Hepatic stellate cell (primary cell): ENCODE results near the gene PCOLCE2.

Experiments
- DNase-seq: peaks from one replicate; pipeline ENCODE4 v3.0.0; 2011; ENCODE audit warnings: low spot score

PCOLCE2 gene

DNA sequence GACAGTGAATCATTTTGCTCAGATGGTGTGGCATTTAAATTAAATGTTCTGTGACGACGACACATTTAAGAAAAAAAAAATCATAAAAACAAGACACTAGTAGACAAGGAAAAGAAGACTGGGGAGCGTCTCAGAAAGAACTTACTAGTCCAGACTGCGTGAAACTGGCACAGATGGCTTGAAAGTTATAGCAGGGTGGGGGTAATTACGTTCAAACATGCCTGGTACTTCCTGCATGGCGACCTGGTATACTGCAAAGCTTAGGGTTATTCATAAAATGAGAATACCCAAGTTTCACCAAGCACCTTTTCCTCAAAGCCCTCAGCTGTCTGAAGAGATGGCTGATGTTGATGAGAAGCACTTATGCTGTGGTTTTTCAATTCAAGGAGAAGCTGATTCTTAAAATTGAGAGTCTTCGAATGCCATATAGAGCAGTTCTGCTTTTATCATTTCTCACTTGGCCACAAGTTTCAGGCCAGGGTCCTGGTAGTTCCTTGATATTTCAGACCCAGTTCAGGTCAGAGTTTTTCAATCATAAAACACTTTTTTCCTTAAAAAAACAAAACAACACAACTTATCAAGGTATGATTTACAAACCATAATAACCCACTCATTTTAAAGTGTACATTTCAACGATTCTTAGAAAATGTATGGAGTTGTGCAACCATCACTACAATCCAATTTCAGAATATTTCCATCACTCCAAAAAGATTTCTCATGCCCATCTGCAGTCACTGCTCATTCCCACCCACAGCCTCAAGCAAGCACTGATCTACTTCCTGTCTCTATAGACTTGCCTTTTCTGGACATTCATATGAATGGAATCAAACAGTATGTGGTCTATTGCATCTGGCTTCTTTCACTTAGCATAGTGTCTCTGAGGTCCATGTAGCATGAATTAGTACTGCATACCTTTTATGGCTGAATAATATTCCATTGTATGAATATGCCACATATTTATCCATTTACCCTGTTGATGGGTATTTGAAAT, 24.7 kb downstream of the PCOLCE2 start:
- DNase-seq, result no peak

DNA sequence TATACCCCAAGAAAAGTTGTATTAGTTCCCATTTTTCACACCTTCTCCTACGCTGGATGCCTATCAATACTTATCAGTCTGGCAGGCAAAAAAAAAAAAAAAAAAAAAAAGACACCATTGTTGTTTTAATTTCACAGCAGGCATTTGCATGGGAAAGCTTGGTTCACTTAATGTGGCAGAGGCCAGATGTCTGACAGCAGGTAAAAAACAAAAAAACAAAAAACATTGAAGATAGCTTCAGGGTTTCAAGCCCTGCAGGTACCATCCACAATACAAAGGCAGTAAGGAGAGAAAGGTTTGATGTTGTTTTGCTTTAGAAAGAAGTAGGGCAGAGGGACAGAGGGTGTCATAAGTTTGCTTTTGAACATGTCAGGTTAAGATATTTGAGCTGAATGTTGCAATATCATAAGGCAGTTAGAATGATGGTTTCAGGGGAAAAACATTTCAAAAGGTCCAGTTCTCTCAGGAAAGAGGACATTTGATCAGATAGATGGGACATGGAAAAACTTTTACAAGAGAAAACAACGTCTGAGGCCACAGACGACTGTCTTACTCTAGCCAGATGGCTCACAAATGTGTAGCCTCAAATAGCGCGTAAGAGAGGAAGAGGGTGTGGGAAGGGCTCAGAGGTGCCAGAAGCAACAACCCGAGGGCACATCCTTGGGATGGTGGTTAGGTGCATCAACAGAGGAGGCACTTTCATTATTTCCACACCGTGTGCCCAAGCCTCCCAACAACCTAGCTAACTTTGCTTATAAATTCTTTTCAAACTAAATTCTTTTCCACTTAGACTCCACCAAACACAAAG, 25.7 kb downstream of the PCOLCE2 start:
- no peak for DNase-seq

DNA sequence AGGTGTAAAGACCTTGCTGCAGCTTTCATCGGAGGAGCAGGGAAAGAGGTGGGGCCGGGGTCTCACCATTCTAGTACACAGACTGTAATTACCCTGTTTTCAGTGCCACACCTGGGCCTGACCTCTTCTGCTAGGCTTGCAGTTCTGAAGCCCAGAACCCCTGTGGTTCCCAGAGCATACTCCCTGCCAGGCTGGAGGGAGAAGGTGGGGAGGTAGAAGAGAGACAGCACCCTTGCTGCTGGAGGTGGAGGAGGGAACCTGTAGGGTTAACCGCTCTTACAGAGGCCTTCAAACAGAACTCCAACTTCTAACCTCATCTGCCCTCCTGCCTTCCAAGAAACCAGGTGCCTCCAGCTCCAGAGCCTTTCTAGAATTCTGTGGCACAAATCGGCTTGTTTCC, 27.0 kb downstream of the PCOLCE2 start:
- no peak for DNase-seq

DNA sequence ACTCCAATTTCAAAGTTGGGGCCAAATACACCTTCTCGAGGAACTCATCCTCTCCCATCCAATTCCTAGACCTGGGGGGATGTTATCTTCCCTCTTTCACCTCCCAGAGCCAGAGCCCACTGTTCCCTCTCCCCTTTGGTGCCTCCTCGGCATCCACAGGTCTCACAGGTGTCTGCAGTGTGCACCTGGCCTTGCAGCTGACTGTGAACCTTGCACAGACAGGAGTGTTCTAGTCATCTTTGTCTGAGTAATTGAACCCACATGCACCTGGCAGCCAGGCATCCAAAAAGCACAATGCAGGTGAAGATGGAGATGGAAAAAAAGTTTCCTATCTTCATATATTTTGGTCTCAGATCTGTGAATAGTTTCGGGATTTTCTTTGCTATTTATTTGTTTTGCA, 30.8 kb downstream of the PCOLCE2 start:
- no peak for DNase-seq

DNA sequence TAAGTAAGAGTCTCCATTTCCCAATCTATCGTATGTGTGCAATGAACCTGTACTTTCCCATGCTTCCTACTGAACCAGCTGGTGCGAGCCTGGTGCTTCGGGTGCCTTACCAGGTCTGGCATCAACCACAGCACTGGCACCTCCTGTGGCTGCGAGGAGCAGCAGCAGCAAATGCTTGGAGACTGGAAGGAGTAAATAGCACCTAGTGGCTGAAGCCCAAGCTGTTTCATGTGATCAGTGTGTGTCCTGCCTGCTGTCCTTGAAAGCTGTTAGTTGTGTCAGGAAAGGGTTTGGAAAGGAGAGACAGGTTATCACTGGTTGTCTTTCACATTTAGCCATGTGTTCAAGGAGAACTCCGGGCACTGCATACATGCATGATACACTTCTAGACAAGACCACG, 31.8 kb downstream of the PCOLCE2 start:
- peak; percentile 29 for DNase-seq

DNA sequence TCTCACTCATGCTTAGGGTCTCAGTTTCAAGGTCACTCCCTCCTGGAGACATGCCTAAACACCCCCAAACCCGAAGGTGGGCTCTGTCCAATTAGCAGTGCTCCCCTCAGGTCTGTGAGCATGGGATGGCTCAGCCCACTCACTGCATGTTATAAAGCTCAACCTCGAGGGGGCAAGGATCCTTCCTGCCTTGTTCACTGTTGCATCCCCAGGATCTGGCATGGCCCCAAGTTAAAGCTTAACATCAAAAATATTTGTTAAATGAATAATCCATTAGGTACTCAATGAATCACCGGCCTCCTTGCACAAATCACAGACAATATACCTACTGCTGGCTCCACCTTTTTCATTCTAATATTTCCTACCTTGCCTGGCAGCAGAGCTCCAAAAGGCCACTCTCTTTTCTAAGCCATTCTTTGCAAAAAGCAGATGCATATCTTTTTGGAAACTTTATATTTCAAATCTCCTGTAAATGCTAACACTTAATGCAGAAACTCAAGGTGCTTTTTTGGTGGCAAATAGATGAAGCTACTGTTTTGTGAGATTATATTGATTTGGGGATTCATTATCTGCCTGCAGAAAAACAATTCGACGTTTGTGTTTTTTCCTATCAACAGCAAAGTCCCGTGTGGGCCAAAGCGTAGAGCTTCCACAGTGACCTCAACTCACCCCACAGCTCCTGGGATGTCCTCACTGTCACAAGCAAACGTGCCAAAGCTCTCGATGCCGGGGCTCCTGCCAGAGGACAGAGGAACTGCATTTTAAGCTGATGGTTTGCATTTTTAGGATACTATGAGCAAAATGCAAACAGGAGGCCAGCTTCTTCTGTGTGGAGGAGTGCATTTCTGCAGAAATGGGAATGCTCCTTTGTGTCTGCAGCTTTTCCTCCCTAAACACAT, 35.4 kb downstream of the PCOLCE2 start:
- peak; percentile 6 for DNase-seq

DNA sequence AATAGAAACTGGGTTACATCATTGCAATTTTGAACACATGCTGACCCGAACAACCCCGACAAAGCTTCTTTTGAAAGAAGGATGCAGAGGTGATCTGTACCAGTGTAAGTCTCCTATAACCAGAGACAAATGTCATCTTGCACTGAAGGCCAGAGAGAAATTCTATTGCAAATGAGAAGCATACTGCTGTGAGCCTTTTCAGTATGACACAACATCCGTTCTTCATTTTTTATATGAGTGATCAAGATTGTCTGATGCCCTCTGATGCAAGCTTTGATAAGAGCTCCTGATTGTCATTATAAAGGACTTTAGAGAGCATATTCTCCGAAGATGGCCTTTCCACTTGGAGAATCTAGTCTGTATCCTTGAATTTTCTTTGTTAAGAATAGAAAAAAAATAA, 36.9 kb downstream of the PCOLCE2 start:
- DNase-seq, result no peak

DNA sequence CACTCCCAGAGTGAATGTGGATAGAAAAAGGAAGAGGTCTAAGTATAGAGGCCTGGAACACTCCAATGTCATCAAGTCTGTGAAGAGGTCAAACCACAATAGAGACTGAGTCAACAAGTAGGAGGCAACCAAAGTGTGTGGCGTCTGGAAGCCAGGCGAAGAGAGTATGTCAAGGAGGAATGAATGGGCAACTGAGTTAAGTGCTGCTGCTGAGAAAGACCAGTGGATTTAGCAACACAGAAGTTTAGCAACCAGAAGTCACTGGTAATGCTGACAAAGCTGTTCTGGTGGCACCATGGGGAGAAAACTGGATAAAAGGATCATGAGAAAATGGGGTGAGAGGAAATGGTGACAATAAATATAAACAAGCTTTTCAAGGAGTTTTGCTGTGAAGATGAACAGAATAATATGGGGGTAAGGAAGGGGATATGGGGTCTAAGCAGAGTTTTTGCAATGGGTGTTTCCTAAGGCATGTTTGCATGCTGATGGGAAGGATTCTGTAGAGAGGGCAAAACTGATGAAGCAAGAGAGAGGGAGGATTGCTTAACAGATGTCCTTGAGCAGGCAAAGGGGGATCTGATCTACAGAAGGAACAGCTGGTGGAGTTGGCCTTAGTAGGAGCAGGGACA, 38.4 kb downstream of the PCOLCE2 start:
- DNase-seq, result peak; percentile 62

DNA sequence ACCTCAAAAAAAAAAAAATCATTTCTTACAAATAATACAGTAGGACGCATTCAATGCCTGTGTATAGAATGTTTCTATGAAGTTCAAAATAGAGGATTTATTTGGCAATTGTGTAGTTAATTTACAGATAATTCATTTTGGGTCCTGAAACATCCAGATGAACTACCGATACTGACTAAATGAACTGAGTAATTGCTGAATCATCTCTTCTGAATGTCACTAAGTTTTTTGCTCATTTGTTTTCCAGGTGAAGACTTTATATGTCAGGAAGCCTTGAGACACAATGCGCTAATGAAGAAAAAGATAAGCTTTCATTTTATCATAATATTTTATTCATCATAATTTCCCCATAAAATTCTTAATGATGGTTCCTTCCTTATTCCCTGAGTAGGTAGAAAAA, 39.7 kb downstream of the PCOLCE2 start:
- DNase-seq, result no peak

DNA sequence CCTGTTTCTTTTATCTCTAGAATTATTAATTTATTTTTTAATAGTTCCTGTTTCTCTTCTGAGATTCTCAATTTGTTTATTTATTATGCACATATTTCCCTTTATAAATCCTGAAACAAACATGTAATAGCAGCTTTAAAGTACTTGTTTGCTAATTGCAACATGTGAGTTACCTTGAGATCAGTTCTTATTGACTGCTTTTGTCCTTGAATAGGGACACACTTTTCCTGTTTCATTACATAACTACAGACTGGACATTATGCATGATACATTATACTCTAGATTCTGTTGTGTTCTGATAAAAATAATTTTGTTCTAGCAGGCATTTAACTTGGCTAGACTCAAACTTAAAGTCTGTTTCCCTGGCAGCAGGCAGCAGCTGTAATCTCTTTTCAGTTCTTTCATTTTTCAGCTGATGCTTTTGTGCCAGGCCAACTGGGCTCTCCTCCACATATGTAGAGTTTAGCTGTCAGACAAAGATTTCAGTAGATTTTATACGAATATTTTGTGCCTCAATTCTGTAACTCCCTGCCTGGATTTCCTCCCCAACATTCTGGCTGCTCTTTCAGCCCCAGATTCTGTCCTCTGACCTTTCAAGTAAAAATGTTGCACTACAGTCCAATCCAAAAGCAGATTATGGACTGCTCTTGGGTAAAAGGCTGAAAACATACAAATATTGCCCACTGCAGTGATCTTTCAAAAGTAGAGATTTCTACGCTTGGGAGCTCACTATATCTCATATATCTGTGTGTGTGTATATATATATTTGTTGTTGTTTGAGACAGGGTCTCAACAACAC, 41.9 kb downstream of the PCOLCE2 start:
- no peak for DNase-seq

DNA sequence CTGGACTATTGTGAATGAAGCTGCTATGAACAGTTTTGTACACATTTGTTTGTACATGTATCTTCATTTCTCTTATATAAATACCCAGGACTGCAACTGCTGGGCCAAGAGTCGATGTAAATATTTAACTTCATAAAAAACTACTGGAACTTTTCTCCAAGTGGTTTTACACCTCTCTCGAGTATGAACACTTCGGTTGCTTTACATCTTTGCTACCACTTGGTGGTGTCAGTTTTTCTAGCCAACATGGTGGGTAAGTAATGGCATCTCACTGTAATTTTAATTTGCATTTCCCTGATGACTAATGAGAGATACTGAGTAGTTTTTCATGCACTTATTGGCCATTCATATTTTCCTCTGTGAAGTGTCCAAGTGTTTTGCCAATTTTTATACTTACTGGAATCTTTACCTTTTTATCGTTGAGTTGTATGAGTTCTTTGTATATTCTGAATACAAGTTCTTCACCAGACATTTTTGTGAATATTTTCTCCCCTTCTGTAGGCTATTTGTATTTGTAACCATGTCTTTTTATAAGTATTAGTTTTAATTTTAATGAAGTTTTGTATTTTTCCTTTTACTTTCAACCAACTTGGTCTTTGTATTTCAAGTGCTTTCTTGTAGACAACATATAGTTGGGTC, 44.4 kb downstream of the PCOLCE2 start:
- peak; percentile 26 for DNase-seq

DNA sequence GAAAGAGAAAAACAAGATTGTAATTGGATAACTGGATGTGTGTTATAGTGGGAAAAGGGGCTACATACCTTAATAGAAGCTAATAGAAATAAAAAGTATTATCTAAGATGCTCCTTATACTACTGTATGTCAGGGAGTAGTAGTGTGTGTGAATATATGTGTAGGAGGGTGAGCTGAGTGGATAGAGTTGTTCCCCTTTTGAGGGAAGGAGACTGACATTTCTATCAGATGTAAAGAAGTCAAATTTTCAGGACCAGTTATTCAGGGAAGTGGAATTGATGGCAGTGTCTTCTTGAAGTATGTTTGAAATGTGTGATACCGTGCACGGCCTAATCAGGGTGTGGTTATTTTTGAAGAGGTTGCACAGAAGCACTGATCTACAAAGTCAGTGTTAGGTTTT, 49.1 kb downstream of the PCOLCE2 start:
- DNase-seq, result no peak

DNA sequence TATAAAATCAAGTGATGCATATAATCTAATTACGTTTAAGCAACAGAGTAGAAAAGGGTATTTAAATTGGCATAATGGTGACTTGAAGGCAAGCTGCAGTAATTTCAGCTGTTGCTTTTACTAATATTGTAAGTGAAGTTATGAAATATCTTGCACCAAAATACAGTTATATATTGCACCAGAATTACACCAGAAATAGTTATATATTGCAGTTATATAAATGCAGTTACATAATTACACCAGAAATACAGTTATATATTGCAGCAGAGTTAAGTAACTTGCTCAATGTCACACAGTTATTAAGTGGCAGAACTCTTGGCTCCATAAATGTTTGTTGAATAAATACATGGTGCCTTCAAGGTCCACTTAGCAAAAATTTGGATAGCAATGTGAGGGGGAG, 51.4 kb downstream of the PCOLCE2 start:
- no peak for DNase-seq

DNA sequence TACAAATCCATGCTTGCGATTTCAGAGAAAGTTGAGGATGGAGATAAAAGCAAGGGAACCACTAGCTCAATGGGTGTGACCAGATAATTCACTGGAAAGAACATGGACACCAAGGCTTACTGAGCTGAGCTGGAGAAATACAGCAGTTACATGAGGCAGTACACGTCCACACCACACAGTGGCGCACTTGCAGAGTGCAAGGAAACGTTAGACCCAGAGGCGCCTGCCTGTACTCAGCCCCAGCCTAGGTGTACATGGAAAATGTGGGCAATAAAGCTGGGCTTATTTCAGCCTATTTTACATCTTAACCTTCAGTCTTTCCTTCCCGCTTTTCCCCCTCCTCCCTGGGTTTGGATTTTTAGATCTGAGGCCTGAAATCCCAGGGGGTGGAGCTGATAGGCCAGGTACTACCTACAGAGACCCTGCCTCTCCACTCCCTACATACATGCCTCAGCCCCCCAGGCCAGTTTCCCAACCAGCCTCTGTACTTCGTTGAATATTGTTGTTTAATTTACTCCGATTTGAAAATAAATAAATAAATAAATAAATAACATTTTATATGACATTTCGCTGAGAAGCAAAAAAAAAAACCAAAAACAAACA, 60.1 kb downstream of the PCOLCE2 start:
- DNase-seq, result peak; percentile 56

DNA sequence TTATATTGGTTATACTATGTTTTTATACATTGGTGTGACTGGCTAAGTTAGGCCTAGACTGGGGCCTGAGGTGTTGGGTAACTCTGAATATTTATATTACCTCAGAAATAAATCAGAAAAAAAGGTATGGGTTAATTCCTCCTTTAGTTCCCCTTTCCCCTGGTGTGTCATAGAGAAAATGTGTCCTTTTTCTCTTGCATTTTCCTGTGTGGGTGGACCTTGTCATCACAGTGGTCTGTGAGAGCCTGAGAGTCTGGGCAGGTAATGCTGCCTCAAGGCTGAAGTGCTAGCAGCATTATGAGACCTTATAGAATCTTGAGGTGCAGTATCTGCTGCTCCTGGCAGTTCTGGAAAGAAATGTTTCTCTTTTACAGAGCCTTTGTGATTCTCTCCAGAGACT, 69.7 kb downstream of the PCOLCE2 start:
- no peak for DNase-seq

DNA sequence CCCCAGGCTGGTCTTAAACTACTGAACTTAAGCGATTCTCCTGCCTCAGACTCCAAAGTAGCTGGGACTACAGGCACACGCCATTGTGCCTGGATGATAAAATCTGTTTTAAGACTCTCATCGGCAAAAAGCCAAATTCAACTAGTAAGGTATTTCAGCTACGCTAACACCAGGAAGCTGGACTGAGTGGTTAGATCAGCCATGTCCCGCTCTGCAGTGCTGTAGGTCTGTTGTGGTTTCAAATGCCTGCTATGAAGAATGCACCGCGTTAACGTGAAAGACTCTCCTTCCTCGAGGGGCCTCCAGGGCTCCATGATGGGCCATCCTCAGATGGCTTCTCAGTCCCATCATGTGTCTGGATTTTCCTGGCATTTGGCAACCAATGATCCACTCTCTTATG, 70.2 kb downstream of the PCOLCE2 start:
- DNase-seq, result no peak

DNA sequence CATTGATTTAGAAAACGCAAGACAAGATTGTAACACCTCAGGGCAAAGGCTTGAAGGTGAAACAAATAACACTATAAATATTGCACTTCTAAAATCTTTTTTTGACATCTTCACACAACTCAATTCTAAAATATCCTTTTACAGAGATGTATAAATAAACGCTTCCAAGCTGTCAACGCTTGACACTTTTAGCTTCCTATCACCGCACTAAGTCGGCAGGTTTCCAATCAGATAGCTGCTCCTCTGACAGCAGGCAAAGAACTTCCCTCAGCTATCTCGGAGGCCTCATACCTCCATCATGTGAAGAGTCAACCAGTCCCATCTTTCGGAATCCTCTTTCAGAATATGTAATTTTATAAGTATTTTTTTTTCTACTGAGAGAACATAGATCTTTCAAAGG, 71.0 kb downstream of the PCOLCE2 start:
- DNase-seq, result no peak

DNA sequence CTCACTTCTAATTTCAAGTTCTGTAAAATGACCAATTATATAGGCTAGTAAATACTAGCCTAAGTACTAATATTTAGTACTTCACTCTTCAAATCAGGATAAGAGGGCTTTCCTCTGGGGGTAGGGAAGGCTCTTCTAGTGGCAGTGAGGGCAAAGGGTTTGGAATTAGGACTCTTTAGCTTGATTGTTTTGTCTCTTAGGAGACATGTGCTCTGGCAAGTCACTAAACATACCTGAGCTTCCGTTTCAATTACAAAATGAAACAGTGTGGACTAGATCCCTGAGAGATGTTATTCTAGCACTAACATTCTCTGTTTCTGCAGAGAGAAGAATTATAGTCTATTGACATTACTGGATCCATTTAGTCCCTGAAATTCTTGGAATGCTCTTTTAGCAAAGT, 71.5 kb downstream of the PCOLCE2 start:
- no peak for DNase-seq

DNA sequence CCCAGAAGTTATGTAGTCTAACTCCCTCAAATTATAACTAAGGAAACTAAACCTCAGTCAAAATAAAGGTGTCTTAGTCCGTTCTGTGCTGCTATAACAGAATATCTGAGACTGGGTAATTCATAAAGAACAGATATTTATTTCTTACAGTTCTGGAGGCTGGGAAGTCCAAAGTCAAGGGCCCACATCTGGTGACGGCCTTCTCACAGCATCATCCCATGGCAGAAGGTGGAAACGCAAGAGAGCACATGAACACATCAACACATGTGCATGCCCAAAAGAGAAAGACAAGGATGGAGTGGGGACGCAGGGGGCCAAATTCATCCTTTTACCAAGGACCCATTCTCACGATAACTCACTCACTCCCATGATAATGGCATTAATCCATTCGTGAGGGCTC, 73.1 kb downstream of the PCOLCE2 start:
- DNase-seq, result no peak

DNA sequence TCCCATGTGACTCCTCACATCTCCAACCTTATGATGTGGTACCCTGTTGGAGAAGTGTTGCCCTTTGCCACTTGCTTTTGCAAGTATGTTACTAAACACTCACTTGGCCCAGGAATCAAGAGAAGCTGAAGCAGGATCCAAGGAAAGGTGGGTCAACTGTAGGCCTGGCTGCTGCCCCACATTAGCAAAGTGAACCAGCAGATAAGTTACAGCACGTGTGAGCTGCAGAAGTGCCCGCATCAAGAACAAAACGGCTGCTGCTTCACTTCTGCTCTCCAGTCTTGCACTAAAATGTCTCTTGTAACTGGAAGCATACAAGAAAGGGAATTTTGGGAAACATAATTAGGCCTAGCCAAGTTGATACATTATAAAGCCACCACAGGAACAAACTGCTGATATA, 79.6 kb downstream of the PCOLCE2 start:
- no peak for DNase-seq
